ENCODE data around the gene INTS14.

Gene INTS14

GRCh38 chr15:65530318-65531111 is 80.4 kb downstream of the INTS14 start, which contains the start of gene HACD3:
Gene HACD3, plus strand, starts transcription at chr15:65530463. Its CDS starts 169 bp downstream, at chr15:65530632.
- DNase-seq (ENCODE audit: low read depth in 3 of 3): peak; percentile 82 to 91 (median 83)

DNA sequence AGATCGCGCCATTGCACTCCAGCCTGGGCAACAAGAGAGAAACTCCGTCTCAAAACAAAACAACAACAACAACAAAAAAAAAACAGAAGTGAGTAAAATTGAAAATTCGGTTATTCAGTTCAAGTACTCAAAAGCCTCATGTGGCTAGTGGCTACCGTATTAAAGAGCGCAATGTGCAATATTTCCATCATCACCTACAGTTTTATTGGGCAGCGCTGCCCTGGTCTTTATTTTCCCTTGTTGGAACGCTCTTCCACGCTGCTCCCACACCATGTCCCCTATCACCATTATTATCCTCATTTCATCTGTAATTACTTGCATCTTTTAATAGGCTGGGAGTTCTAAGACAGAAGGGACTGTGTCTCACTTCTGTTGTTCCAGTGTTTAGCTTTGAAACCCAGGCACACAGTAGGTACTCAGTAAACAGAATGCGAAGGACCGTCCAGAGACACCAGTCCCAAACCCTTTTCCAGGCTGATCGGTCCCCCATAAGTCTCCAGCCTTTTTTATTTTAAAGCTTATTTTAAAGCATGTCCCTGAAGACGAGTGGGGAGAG is 81.1 kb downstream of the INTS14 start:
- no peak for DNase-seq (ENCODE audit: low read depth in 3 of 3)

Data from stimulated activated CD4-positive, alpha-beta T cell treated with anti-CD3 and anti-CD28 coated beads, TNF-alpha, amount 100 ng/mL, for 24 hours (primary cell).